H1 (cell line): ENCODE results near the gene SLC9A5. TPM values are rescaled to one million over a fixed set of nuclear protein-coding genes. Genes with fewer than 3 reads are reported as not detected.

Experiments
- CTCF ChIA-PET: fragments of 300-600 bp; sonication (Branson Sonifier 250); formaldehyde crosslinking; loops from one replicate; lab custom pipeline; 2021; ENCODE audit not compliant: partially characterized antibody; lab: Charles Lee
- POLR2A ChIA-PET: fragments of 300-600 bp; sonication (Branson Sonifier 250); formaldehyde crosslinking; loops from one replicate; lab custom pipeline; 2021; ENCODE audit warnings: inconsistent platforms; ENCODE audit not compliant: partially characterized antibody; lab: Charles Lee
- DNase-seq, 2 experiments: peaks; one replicate each; pipeline versions ENCODE4 v3.0.0 to v3.0.0-alpha.2; 2010 to 2022; ENCODE audit warnings: low spot score in 2 of 2, low read depth in 1 of 2, mixed read lengths in 1 of 2
- FAIRE-seq: peaks from 2 replicates; lab custom pipeline; 2011; peaks lifted over from hg19 to GRCh38; lab: Jason Lieb, UNC
- H2AFZ ChIP-seq: 2 replicates; pipeline ENCODE4 v1.8.1; 2012; ENCODE audit warnings: low read length, inconsistent platforms
- H2AK5ac ChIP-seq: 2 replicates; pipeline ENCODE4 v1.6.1; 2013; ENCODE audit warnings: low read depth, low read length
- H2BK120ac ChIP-seq: replicated peaks from 2 replicates; pipeline ENCODE3; 2013; ENCODE audit warnings: low read depth, low read length, inconsistent platforms
- H2BK12ac ChIP-seq: 2 replicates; pipeline ENCODE4 v1.6.1; 2013; ENCODE audit warnings: low read depth, low read length
- H2BK15ac ChIP-seq: 2 replicates; pipeline ENCODE4 v1.6.1; 2013; ENCODE audit warnings: low read length
- H2BK20ac ChIP-seq: 2 replicates; pipeline ENCODE4 v1.6.1; 2013; ENCODE audit warnings: low read length
- H2BK5ac ChIP-seq: 2 replicates; pipeline ENCODE4 v1.6.1; 2013; ENCODE audit warnings: low read depth, low read length
- H3K14ac ChIP-seq: 2 replicates; pipeline ENCODE4 v1.6.1; 2013; ENCODE audit warnings: inconsistent platforms; ENCODE audit not compliant: insufficient read length
- H3K18ac ChIP-seq: 2 replicates; pipeline ENCODE4 v1.6.1; 2013; ENCODE audit warnings: low read length; ENCODE audit errors: extremely low read depth
- H3K23ac ChIP-seq: 2 replicates; pipeline ENCODE4 v1.6.1; 2013; ENCODE audit warnings: inconsistent platforms; ENCODE audit not compliant: insufficient read length
- H3K23me2 ChIP-seq: 2 replicates; pipeline ENCODE4 v1.6.1; 2013; ENCODE audit warnings: low read depth, low read length
- H3K27ac ChIP-seq: 2 replicates; pipeline ENCODE4 v1.6.1; 2011; ENCODE audit warnings: low read depth, low read length, inconsistent platforms
- H3K27me3 ChIP-seq, 4 experiments: replicated peaks in 1 of 4; 1 replicate in 1 of 4; 2 replicates in 3 of 4; pipeline versions ENCODE4 v1.6.1 to v1.8.1; 2011 to 2013; ENCODE audit warnings: low read length in 3 of 4, mild to moderate bottlenecking in 3 of 4, inconsistent platforms in 2 of 4, mixed read lengths in 2 of 4, moderate library complexity in 1 of 4; ENCODE audit not compliant: control insufficient read depth in 3 of 4, insufficient read depth in 3 of 4; ENCODE audit errors: extremely low read depth in 1 of 4
- H3K36me3 ChIP-seq, 4 experiments: 2 replicates each; pipeline versions ENCODE4 v1.6.1 to v1.8.1; 2011 to 2013; ENCODE audit warnings: mild to moderate bottlenecking in 4 of 4, low read length in 3 of 4, moderate library complexity in 2 of 4, control low read depth in 1 of 4, inconsistent platforms in 1 of 4; ENCODE audit not compliant: insufficient read depth in 4 of 4, control insufficient read depth in 2 of 4
- H3K4ac ChIP-seq: replicated peaks from 2 replicates; pipeline ENCODE3; 2013; ENCODE audit warnings: low read length, low read depth, mixed read lengths, inconsistent platforms; ENCODE audit not compliant: insufficient read length
- H3K4me1 ChIP-seq, 4 experiments: replicated peaks in 1 of 4; 1 replicate in 1 of 4; 2 replicates in 3 of 4; pipeline versions ENCODE4 v1.6.1 to v1.8.1; 2011 to 2013; ENCODE audit warnings: low read length in 3 of 4, inconsistent platforms in 2 of 4, mixed read lengths in 1 of 4; ENCODE audit not compliant: insufficient read depth in 4 of 4, control insufficient read depth in 3 of 4
- H3K4me2 ChIP-seq, 2 experiments: 2 replicates each; pipeline versions ENCODE4 v1.6.1 to v1.8.1; 2011 to 2013; ENCODE audit warnings: low read depth in 2 of 2, low read length in 2 of 2, control low read depth in 1 of 2, inconsistent platforms in 1 of 2, mild to moderate bottlenecking in 1 of 2; ENCODE audit not compliant: insufficient read depth in 1 of 2
- H3K4me3 ChIP-seq, 4 experiments: fragments of 200-600, 300-600 bp in 1 of 4; sonication (generic), shearing (Covaris generic), sonication (Bioruptor Twin) in 1 of 4; 2 replicates each; pipeline versions ENCODE4 v1.5.1 to v1.8.1; 2011 to 2016; ENCODE audit warnings: low read length in 4 of 4, low read depth in 3 of 4, control low read depth in 2 of 4, inconsistent platforms in 2 of 4, mild to moderate bottlenecking in 2 of 4, mixed read lengths in 1 of 4, moderate library complexity in 1 of 4; ENCODE audit not compliant: insufficient read depth in 2 of 4; ENCODE audit errors: extremely low read depth in 1 of 4
- H3K56ac ChIP-seq: replicated peaks from 2 replicates; pipeline ENCODE3; 2013; ENCODE audit warnings: low read depth, mild to moderate bottlenecking, mixed read lengths, low read length, inconsistent platforms; ENCODE audit not compliant: insufficient read length
- H3K79me1 ChIP-seq: 2 replicates; pipeline ENCODE4 v1.6.1; 2013; ENCODE audit warnings: low read depth, low read length, control low read depth
- H3K79me2 ChIP-seq, 2 experiments: 2 replicates each; pipeline versions ENCODE4 v1.6.1 to v1.8.1; 2012 to 2013; ENCODE audit warnings: low read length in 2 of 2, mild to moderate bottlenecking in 2 of 2, inconsistent platforms in 1 of 2; ENCODE audit not compliant: insufficient read depth in 2 of 2, control insufficient read depth in 1 of 2
- H3K9ac ChIP-seq, 4 experiments: replicated peaks in 1 of 4; 1 replicate in 1 of 4; 2 replicates in 3 of 4; pipeline versions ENCODE4 v1.6.1 to v1.8.1; 2011 to 2013; ENCODE audit warnings: low read depth in 3 of 4, low read length in 3 of 4, control low read depth in 2 of 4, mild to moderate bottlenecking in 2 of 4, moderate library complexity in 2 of 4, inconsistent platforms in 1 of 4; ENCODE audit errors: extremely low read depth in 1 of 4
- H3K9me3 ChIP-seq, 2 experiments: 2 replicates each; pipeline versions ENCODE4 v1.6.1 to v1.8.1; 2012 to 2013; ENCODE audit warnings: mild to moderate bottlenecking in 2 of 2, moderate library complexity in 2 of 2, control low read depth in 1 of 2, inconsistent platforms in 1 of 2, low read depth in 1 of 2, low read length in 1 of 2, mixed read lengths in 1 of 2; ENCODE audit not compliant: insufficient read depth in 2 of 2
- H4K20me1 ChIP-seq, 2 experiments: replicated peaks in 1 of 2; 2 replicates each; pipeline versions ENCODE3 to v1.8.1; 2011 to 2013; ENCODE audit warnings: inconsistent platforms in 2 of 2, low read length in 2 of 2, mild to moderate bottlenecking in 1 of 2; ENCODE audit not compliant: insufficient read depth in 2 of 2, control insufficient read depth in 1 of 2
- H4K5ac ChIP-seq: 2 replicates; pipeline ENCODE4 v1.6.1; 2013; ENCODE audit warnings: low read length, low read depth, mixed read lengths, inconsistent platforms; ENCODE audit not compliant: insufficient read length
- H4K8ac ChIP-seq: 2 replicates; pipeline ENCODE4 v1.8.0; 2013; ENCODE audit warnings: mild to moderate bottlenecking, moderate library complexity, low read length, inconsistent platforms; ENCODE audit not compliant: insufficient read depth; ENCODE audit errors: extremely low read depth
- H4K91ac ChIP-seq: replicated peaks from 2 replicates; pipeline ENCODE3; 2013; ENCODE audit warnings: low read length, mixed read lengths, inconsistent platforms; ENCODE audit not compliant: insufficient read length
- POLR2A ChIP-seq, 2 experiments: IDR thresholded peaks; 1 replicate in 1 of 2; 2 replicates in 1 of 2; pipeline ENCODE4 v1.6.1; 2011; ENCODE audit warnings: low read depth in 2 of 2, low read length in 2 of 2, mild to moderate bottlenecking in 2 of 2; ENCODE audit errors: control extremely low read depth in 1 of 2
- RBBP5 ChIP-seq: IDR thresholded peaks from 2 replicates; pipeline ENCODE4 v1.7.1; 2012; ENCODE audit warnings: low read depth, mild to moderate bottlenecking, inconsistent platforms, low read length, moderate library complexity, borderline replicate concordance
- WGBS, 2 experiments: shearing (Covaris generic) in 1 of 2; methylation state at CpG; one replicate each; pipeline versions ENCODE4 v1.1.6 to v1.1.7; 2013 to 2015; ENCODE audit warnings: low lambda C conversion rate in 2 of 2, mixed read lengths in 2 of 2, inconsistent platforms in 1 of 2, low coverage in 1 of 2, missing lambda C conversion rate in 1 of 2; ENCODE audit not compliant: insufficient replicate concordance in 2 of 2, insufficient coverage in 1 of 2, insufficient read length in 1 of 2; ENCODE audit errors: extremely low coverage in 1 of 2, missing lambda C conversion rate in 1 of 2; 5-methylcytosine and 5-hydroxymethylcytosine counted together
- polyA plus RNA-seq, 7 experiments: library from polyadenylated mRNA; depleted of rRNA in 3 of 7; stranded (reverse) in 5 of 7; unstranded in 2 of 7; fragments of >200 nt in 5 of 7; fragments of 200-250 nt in 2 of 7; gene quantifications; 1 replicate in 5 of 7; 2 replicates in 1 of 7; 4 replicates in 1 of 7; pipeline versions ENCODE4 v1.2.1 to v1.2.3, GENCODE V29; 2011 to 2013; ENCODE audit warnings: missing spikeins in 2 of 7, mixed read lengths in 2 of 7
- total RNA-seq: library from RNA; stranded (reverse); fragmentation: NEBNext Ultra II Directional; extraction: Animal tissue kit (Norgen Biotek cat#: 25700); gene quantifications from 2 replicates; pipeline ENCODE4 v1.2.1, GENCODE V29; 2021

Gene SLC9A5
- total and polyA plus RNA-seq, 2 of the 8 experiments (the other 6 are each of a cell fraction or from before 2014, with no cell fraction given): 7.9 to 8.6 TPM

- Histone ChIP-seq H2BK15ac (no peak overlapping the region), H3K4me3 (no peak overlapping the region), H3K27ac (no peak overlapping the region), H3K4me1 (peaks cover 0 to 6% (median 3%) of the 10 kb centered on the region in 4 experiments; a peak in 3 of 7 replicates), H2BK12ac (no peak overlapping the region), H4K8ac (no peak overlapping the region; the same call in 1 of the 2 replicates), H2BK5ac (no peak overlapping the region), H3K4me2 (no peak overlapping the region; a peak in 1 of 4 replicates), H4K20me1 (peaks cover 3 to 14% of the 10 kb centered on the region in 2 experiments), H3K18ac (no peak overlapping the region), H3K9ac (no peak overlapping the region), H3K23ac (no peak overlapping the region), H3K36me3 (peaks cover 17 to 39% (median 36%) of the 10 kb centered on the region in 4 experiments; a peak in 7 of 8 replicates), H3K79me1 (no peaks in the 10 kb centered on the region; the same call in 1 of the 2 replicates), H3K4ac (no peak overlapping the region), H3K79me2 (peaks cover 0 to 13% of the 10 kb centered on the region in 2 experiments; a peak in 2 of 4 replicates), H2BK120ac (no peak overlapping the region), H4K5ac (no peak overlapping the region), H3K23me2 (peaks cover 5% of the 10 kb centered on the region), H4K91ac (no peak overlapping the region), H2BK20ac (no peak overlapping the region), H2AFZ (no peak overlapping the region), H3K14ac (no peak overlapping the region), H3K27me3 (no peaks in the 10 kb centered on the region; a peak in 2 of 7 replicates), H3K56ac (no peak overlapping the region), H3K9me3 (no peaks in the 10 kb centered on the region), H2AK5ac (no peak overlapping the region)
- DNase-seq (no peak), FAIRE-seq (no peak)
- 85% methylated on average over 9 of the region's 9 CpGs; no CpG with 5 or more reads in 1 of the 2 experiments for WGBS, 2 experiments
- ChIA-PET CTCF (interaction anchor here (1.4 to 2.9 kb wide), 5 partner anchors 14 to 53 kb away, joined by 3 to 11 read pairs (median 6); partner anchors contain the start of genes ELMO3 and FHOD1), POLR2A (interaction anchor here (1.1 to 2.7 kb wide), 5 partner anchors 12 to 36 kb away, joined by 3 to 20 read pairs (median 4); partner anchors contain the start of gene E2F4)
- TF ChIP-seq POLR2A (IDR thresholded peaks at IDR 0.05; ENCODE audit: control extremely low read depth in 1 of 2, low read depth in 2 of 2, low read length in 2 of 2) (peak in 1 of 2 experiments; percentile 36; a peak in 1 of 3 replicates), RBBP5 (no peak)
These were observed 19.9 kb upstream of the SLC9A5 start for GRCh38 chr16:67228905-67229304.
